Measurements from ENCODE around the gene HNRNPUL2.

The HNRNPUL2 gene

GRCh38 chr11:62687508-62688396, 39.5 kb downstream of the HNRNPUL2 start:
- no peaks in the 10 kb centered on the region for H3K79me2 ChIP-seq (ENCODE audit: control insufficient read depth, low read length)
- no peaks in the 10 kb centered on the region for H3K27me3 ChIP-seq (ENCODE audit: control insufficient read depth, low read length)
- H3K4me3 ChIP-seq (ENCODE audit: low read length), result no peak overlapping the region
- H3F3A ChIP-seq (ENCODE audit: control insufficient read depth, insufficient read depth), result peaks cover 3% of the 10 kb centered on the region; the same call in 1 of the 2 replicates
- H3K4me2 ChIP-seq (ENCODE audit: low read length), result no peak overlapping the region
- no peaks in the 10 kb centered on the region for H3K9me3 ChIP-seq (ENCODE audit: control insufficient read depth, insufficient read depth, low read length)
- no peaks in the 10 kb centered on the region for H3K9me2 ChIP-seq (replicated peaks; ENCODE audit: control insufficient read depth, low read length)
- peaks cover 17% of the 10 kb centered on the region for H3K36me3 ChIP-seq (ENCODE audit: control insufficient read depth, low read length)
- H4K20me1 ChIP-seq (ENCODE audit: control insufficient read depth, insufficient read depth, low read depth, low read length), result no peaks in the 10 kb centered on the region
- no peaks in the 10 kb centered on the region for H3K4me1 ChIP-seq (ENCODE audit: control insufficient read depth, low read length)
- H3K27ac ChIP-seq (ENCODE audit: low read depth, low read length), result no peak overlapping the region
- no peak for TF ChIP-seq EZH2phosphoT487 (IDR thresholded peaks at IDR 0.05; ENCODE audit: borderline replicate concordance, low read length)
- TF ChIP-seq, protein P1, sequence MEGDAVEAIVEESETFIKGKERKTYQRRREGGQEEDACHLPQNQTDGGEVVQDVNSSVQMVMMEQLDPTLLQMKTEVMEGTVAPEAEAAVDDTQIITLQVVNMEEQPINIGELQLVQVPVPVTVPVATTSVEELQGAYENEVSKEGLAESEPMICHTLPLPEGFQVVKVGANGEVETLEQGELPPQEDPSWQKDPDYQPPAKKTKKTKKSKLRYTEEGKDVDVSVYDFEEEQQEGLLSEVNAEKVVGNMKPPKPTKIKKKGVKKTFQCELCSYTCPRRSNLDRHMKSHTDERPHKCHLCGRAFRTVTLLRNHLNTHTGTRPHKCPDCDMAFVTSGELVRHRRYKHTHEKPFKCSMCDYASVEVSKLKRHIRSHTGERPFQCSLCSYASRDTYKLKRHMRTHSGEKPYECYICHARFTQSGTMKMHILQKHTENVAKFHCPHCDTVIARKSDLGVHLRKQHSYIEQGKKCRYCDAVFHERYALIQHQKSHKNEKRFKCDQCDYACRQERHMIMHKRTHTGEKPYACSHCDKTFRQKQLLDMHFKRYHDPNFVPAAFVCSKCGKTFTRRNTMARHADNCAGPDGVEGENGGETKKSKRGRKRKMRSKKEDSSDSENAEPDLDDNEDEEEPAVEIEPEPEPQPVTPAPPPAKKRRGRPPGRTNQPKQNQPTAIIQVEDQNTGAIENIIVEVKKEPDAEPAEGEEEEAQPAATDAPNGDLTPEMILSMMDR (IDR thresholded peaks at IDR 0.05; ENCODE audit: low read depth, low read length, poor library complexity, severe bottlenecking), result no peak

GRCh38 chr11:62682518-62682917, 44.7 kb downstream of the HNRNPUL2 start:
- H3K4me1 ChIP-seq (ENCODE audit: control insufficient read depth, low read length), result peaks cover 28% of the 10 kb centered on the region
- no peaks in the 10 kb centered on the region for H3K27me3 ChIP-seq (ENCODE audit: control insufficient read depth, low read length)
- peaks cover 4% of the 10 kb centered on the region; the same call in 1 of the 2 replicates for H3F3A ChIP-seq (ENCODE audit: control insufficient read depth, insufficient read depth)
- TF ChIP-seq EZH2phosphoT487 (IDR thresholded peaks at IDR 0.05; ENCODE audit: borderline replicate concordance, low read length), result no peak
- TF ChIP-seq, protein P1 (IDR thresholded peaks at IDR 0.05; ENCODE audit: low read depth, low read length, poor library complexity, severe bottlenecking), result no peak
- no peaks in the 10 kb centered on the region for H4K20me1 ChIP-seq (ENCODE audit: control insufficient read depth, insufficient read depth, low read depth, low read length)
- peaks cover 8% of the 10 kb centered on the region for H3K36me3 ChIP-seq (ENCODE audit: control insufficient read depth, low read length)
- no peak overlapping the region for H3K4me2 ChIP-seq (ENCODE audit: low read length)
- H3K9me2 ChIP-seq (replicated peaks; ENCODE audit: control insufficient read depth, low read length), result no peaks in the 10 kb centered on the region
- H3K9me3 ChIP-seq (ENCODE audit: control insufficient read depth, insufficient read depth, low read length), result no peaks in the 10 kb centered on the region
- H3K27ac ChIP-seq (ENCODE audit: low read depth, low read length), result no peak overlapping the region
- no peak overlapping the region for H3K4me3 ChIP-seq (ENCODE audit: low read length)
- H3K79me2 ChIP-seq (ENCODE audit: control insufficient read depth, low read length), result peaks cover 20% of the 10 kb centered on the region

- Histone ChIP-seq H3K27ac (ENCODE audit: low read depth, low read length) (peak overlapping the region; percentile 2; the same call in 1 of the 2 replicates), H3K4me1 (ENCODE audit: control insufficient read depth, low read length) (peaks cover 38% of the 10 kb centered on the region), H3K4me2 (ENCODE audit: low read length) (peak overlapping the region; percentile 50)
Observed at GRCh38 chr11:62680825-62681240, 46.4 kb downstream of the HNRNPUL2 start.

More at GRCh38 chr11:62680825-62681240, 46.4 kb downstream of the HNRNPUL2 start:
- Histone ChIP-seq H3F3A (ENCODE audit: control insufficient read depth, insufficient read depth) (peaks cover 17% of the 10 kb centered on the region), H4K20me1 (ENCODE audit: control insufficient read depth, insufficient read depth, low read depth, low read length) (no peaks in the 10 kb centered on the region), H3K9me3 (ENCODE audit: control insufficient read depth, insufficient read depth, low read length) (no peaks in the 10 kb centered on the region), H3K36me3 (ENCODE audit: control insufficient read depth, low read length) (peaks cover 24% of the 10 kb centered on the region), H3K4me3 (ENCODE audit: low read length) (peak overlapping the region; percentile 27), H3K9me2 (replicated peaks; ENCODE audit: control insufficient read depth, low read length) (no peaks in the 10 kb centered on the region), H3K27me3 (ENCODE audit: control insufficient read depth, low read length) (no peaks in the 10 kb centered on the region), H3K79me2 (ENCODE audit: control insufficient read depth, low read length) (peaks cover 35% of the 10 kb centered on the region)
- TF ChIP-seq EZH2phosphoT487 (IDR thresholded peaks at IDR 0.05; ENCODE audit: borderline replicate concordance, low read length), result no peak
- TF ChIP-seq, protein P1 (IDR thresholded peaks at IDR 0.05; ENCODE audit: low read depth, low read length, poor library complexity, severe bottlenecking), result peak; percentile 74
